ENCODE results near the gene MACROD1. TPM values are rescaled to one million over a fixed set of nuclear protein-coding genes. Genes with fewer than 3 reads are reported as not detected.

The MACROD1 gene
- total RNA-seq, 4 donors from 2014 or later, result 29.2 to 64.6 (median 46.2) TPM

DNA sequence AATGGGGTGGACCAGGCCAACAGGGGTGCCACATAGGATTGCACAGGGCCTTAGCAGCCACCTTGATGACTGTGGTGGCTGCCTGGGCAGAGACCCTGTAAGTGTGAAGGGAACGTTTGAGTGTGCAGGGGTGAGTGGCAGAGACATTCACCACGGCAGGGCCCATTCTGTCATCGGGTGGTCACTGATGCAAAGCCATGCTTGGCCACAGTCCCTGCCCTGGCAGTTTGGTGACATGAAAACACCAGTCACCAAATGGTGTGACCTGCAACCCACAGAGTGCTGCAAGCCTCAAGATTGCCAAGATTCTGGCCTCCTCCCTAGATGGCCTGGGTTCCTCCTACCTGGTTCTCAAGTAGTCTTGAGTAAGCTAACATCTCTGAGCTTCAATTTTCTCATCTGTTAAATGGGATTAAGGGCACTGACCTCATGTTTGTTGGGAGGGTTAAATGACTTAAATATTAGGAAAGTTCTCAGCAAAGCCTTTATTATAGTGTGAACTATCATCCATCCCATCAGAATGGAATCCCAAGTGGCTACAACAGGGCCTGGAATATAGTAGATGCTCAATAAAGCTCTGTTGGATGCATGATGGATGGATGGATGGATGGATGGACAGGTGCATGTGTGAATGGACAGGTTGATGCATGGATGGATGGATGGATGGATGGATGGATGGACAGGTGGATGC is 53.0 kb downstream of the MACROD1 start:
- peaks cover 2% of the 10 kb centered on the region for H3K36me3 ChIP-seq
- no peaks in the 10 kb centered on the region for H3K4me1 ChIP-seq
- no peak overlapping the region for H3K27ac ChIP-seq
- H3K9me3 ChIP-seq, result no peaks in the 10 kb centered on the region
- TF ChIP-seq POLR2A (IDR thresholded peaks at IDR 0.05) (no peak), POLR2AphosphoS5 (IDR thresholded peaks at IDR 0.05) (no peak), EP300 (IDR thresholded peaks at IDR 0.05) (no peak)
- TF ChIP-seq, protein P1, sequence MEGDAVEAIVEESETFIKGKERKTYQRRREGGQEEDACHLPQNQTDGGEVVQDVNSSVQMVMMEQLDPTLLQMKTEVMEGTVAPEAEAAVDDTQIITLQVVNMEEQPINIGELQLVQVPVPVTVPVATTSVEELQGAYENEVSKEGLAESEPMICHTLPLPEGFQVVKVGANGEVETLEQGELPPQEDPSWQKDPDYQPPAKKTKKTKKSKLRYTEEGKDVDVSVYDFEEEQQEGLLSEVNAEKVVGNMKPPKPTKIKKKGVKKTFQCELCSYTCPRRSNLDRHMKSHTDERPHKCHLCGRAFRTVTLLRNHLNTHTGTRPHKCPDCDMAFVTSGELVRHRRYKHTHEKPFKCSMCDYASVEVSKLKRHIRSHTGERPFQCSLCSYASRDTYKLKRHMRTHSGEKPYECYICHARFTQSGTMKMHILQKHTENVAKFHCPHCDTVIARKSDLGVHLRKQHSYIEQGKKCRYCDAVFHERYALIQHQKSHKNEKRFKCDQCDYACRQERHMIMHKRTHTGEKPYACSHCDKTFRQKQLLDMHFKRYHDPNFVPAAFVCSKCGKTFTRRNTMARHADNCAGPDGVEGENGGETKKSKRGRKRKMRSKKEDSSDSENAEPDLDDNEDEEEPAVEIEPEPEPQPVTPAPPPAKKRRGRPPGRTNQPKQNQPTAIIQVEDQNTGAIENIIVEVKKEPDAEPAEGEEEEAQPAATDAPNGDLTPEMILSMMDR (IDR thresholded peaks at IDR 0.05), result no peak
- no peak overlapping the region for H3K4me3 ChIP-seq
- H3K27me3 ChIP-seq, result no peaks in the 10 kb centered on the region
- 96% methylated on average over 3 of the region's 3 CpGs for WGBS
- no peak for DNase-seq (ENCODE audit: low spot score in 2 of 2)

DNA sequence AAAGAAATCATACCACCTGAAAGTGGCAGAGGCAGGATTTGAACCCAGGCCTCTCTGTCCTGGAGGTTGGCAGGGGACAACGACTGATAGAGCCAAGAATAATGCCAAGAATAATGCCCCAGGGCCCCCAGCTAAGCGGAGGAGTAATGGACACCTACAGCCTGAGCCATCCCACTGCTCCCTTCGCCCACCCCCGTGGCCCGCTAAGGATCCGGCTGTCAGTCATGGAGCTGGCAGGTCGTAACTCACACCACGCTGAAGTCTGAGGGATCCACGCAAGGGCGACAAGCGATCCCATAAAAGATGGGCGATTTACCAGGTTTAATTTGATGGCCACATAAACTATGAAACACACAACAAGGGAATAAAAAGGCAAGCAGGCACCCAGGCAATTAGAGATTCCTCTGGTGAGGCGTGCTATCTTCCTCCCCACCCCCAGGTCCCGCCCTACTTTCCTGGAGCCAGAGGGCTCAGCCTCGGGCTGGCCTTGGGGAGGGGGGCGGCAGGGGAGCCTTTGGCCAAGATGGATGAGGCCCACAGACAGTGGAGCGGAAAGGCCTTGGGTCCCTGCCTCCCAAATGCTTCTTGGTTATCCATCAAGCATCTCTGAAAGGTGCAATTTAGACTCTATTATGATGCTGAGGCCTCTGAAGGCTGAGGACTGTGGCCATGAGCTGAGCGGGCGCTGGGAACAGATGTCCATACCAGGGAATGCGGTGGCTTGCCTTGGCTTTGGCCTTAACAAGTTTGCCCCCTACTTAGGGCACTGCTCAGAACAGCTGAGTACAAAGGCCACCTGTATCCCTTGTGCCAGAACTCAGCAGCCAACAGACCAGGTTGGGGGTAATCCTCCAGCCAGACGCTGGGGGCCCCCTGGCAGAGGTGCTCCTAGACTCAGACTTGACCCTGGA is 55.2 kb downstream of the MACROD1 start:
- H3K4me1 ChIP-seq, result no peaks in the 10 kb centered on the region
- WGBS, result 74% methylated on average over 20 of the region's 21 CpGs
- DNase-seq (ENCODE audit: low spot score in 2 of 2), result no peak

DNA sequence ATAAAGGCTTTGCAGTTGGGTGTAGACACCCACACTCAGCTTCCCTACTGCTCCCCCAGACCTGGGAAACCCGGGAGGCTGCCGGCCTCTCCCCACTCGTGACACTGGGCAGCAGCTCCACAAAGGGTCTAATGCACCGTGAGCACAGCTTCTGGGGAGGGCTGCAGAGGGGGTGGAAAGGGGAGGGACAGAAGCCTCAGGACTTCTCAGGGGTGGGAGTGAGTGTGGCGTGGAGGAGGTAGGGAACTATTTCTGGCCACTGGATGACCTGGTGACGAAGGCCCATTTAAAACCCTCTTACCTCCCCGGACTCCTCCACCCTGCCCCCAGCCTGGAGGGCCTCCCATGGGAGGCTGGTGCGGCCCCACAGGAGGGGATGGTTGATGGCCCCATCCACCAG is 56.6 kb downstream of the MACROD1 start:
- no peak for DNase-seq (ENCODE audit: low spot score in 2 of 2)
- WGBS, result 76% methylated on average over 6 of the region's 8 CpGs

More for the DNA sequence above, 55.2 kb downstream of the MACROD1 start:
- no peak overlapping the region for H3K4me3 ChIP-seq
- H3K27me3 ChIP-seq, result no peaks in the 10 kb centered on the region
- TF ChIP-seq EP300 (IDR thresholded peaks at IDR 0.05), result no peak
- no peak for TF ChIP-seq POLR2A (IDR thresholded peaks at IDR 0.05)
- TF ChIP-seq, protein P1 (IDR thresholded peaks at IDR 0.05), result no peak
- no peak for TF ChIP-seq POLR2AphosphoS5 (IDR thresholded peaks at IDR 0.05)
- no peak overlapping the region for H3K27ac ChIP-seq
- H3K9me3 ChIP-seq, result no peaks in the 10 kb centered on the region
- no peaks in the 10 kb centered on the region for H3K36me3 ChIP-seq

DNA sequence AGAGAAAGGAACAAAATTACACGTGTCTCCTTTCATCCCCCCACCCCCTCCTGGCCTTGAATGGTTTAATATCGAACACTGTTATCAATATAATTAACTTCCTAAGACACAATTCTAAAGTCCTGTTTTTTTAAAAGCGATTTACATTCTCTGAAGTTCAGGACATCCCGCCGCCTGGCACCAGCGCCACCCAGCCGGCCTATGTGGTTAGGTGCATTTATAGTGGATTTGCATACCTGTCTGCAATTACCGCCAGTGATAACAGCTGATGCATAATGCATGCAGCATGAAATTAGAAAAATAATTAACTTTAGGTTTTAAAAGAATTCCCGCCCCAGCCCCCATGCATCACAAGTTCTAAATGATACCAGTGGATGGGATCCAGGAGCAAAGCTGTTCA is 58.6 kb downstream of the MACROD1 start:
- no peak for DNase-seq (ENCODE audit: low spot score in 2 of 2)
- Histone ChIP-seq H3K27me3 (no peaks in the 10 kb centered on the region), H3K4me3 (no peak overlapping the region), H3K36me3 (no peaks in the 10 kb centered on the region), H3K27ac (no peak overlapping the region), H3K4me1 (no peaks in the 10 kb centered on the region), H3K9me3 (no peaks in the 10 kb centered on the region)
- TF ChIP-seq POLR2A (IDR thresholded peaks at IDR 0.05) (no peak), EP300 (IDR thresholded peaks at IDR 0.05) (no peak), POLR2AphosphoS5 (IDR thresholded peaks at IDR 0.05) (no peak)
- TF ChIP-seq, protein P1 (IDR thresholded peaks at IDR 0.05), result no peak
- 96% methylated on average over 9 of the region's 9 CpGs for WGBS

More for the DNA sequence above, 56.6 kb downstream of the MACROD1 start:
- Histone ChIP-seq H3K4me1 (no peaks in the 10 kb centered on the region), H3K4me3 (no peak overlapping the region), H3K27me3 (no peaks in the 10 kb centered on the region), H3K27ac (no peak overlapping the region), H3K9me3 (no peaks in the 10 kb centered on the region), H3K36me3 (no peaks in the 10 kb centered on the region)
- TF ChIP-seq POLR2A (IDR thresholded peaks at IDR 0.05), result no peak
- no peak for TF ChIP-seq POLR2AphosphoS5 (IDR thresholded peaks at IDR 0.05)
- TF ChIP-seq EP300 (IDR thresholded peaks at IDR 0.05), result no peak
- TF ChIP-seq, protein P1 (IDR thresholded peaks at IDR 0.05), result no peak

DNA sequence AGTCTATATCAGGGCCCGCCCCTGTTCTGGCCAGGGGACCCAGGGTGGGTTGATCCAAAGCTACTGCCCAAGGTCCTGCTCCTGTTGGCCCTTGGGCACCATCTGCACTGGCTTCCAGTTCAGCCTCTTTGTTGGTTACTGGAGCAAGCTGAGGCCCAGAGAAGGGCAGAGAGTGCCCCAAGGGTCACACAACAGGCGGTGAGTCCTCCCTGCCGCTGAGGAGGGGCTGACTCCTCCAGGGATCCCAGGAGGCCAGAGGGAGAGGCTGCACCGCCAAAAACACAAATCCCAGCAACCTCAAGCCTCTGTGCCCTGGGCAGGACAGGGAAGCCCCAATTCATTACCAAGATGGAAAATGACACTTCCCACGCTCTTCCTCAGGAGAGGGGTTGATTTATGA is 61.3 kb downstream of the MACROD1 start:
- DNase-seq (ENCODE audit: low spot score in 2 of 2), result no peak
- 100% methylated on average over 1 of the region's 5 CpGs for WGBS
- Histone ChIP-seq H3K4me3 (no peak overlapping the region), H3K9me3 (no peaks in the 10 kb centered on the region), H3K4me1 (peaks cover 13% of the 10 kb centered on the region), H3K27ac (no peak overlapping the region), H3K36me3 (no peaks in the 10 kb centered on the region), H3K27me3 (no peaks in the 10 kb centered on the region)
- TF ChIP-seq POLR2AphosphoS5 (IDR thresholded peaks at IDR 0.05), result no peak
- TF ChIP-seq POLR2A (IDR thresholded peaks at IDR 0.05), result no peak
- TF ChIP-seq EP300 (IDR thresholded peaks at IDR 0.05), result no peak
- TF ChIP-seq, protein P1 (IDR thresholded peaks at IDR 0.05), result no peak

Measured in suprapubic skin (tissue), 4 donors.